GM23338 (cell line): ENCODE measurements around the gene DRD2. TPM values are rescaled to one million over a fixed set of nuclear protein-coding genes. Genes with fewer than 3 reads are reported as not detected.

Source experiments
- ATAC-seq: fragments of 200-7000 bp; cut with Tn5 transposase; 3 replicates; pipeline ENCODE4 v1.9.1; 2020
- DNase-seq: peaks from one replicate; pipeline ENCODE4 v3.0.0-alpha.2; 2015; ENCODE audit warnings: low spot score
- H2AFZ ChIP-seq: fragments of 200-600 bp; sonication (generic); 2 replicates; pipeline ENCODE4 v1.8.0; 2016; ENCODE audit warnings: antibody characterized with exemption, mild to moderate bottlenecking, moderate library complexity
- H3F3A ChIP-seq: fragments of 200-600 bp; sonication (generic); replicated peaks from 2 replicates; pipeline ENCODE4 v1.8.0; 2017; ENCODE audit warnings: antibody characterized with exemption, mixed run types, low read depth
- H3K27ac ChIP-seq: fragments of 200-600 bp; sonication (generic); 2 replicates; pipeline ENCODE4 v1.6.1; 2016; ENCODE audit warnings: low read depth
- H3K27me3 ChIP-seq: fragments of 200-600 bp; sonication (generic); 2 replicates; pipeline ENCODE4 v1.8.0; 2016; ENCODE audit warnings: mild to moderate bottlenecking, mixed run types, moderate library complexity; ENCODE audit not compliant: insufficient read depth
- H3K36me3 ChIP-seq: fragments of 200-600 bp; sonication (generic); 2 replicates; pipeline ENCODE4 v1.8.0; 2016; ENCODE audit warnings: mild to moderate bottlenecking; ENCODE audit not compliant: insufficient read depth
- H3K4me1 ChIP-seq: fragments of 200-600 bp; sonication (generic); 2 replicates; pipeline ENCODE4 v1.8.0; 2016; ENCODE audit warnings: mild to moderate bottlenecking, moderate library complexity; ENCODE audit not compliant: insufficient read depth
- H3K4me2 ChIP-seq: fragments of 200-600 bp; sonication (generic); 2 replicates; pipeline ENCODE4 v1.7.1; 2017; ENCODE audit warnings: mixed run types
- H3K4me3 ChIP-seq: fragments of 200-600 bp; sonication (generic); 2 replicates; pipeline ENCODE4 v1.6.1; 2016; ENCODE audit warnings: mixed run types
- H3K79me2 ChIP-seq: fragments of 200-600 bp; sonication (generic); replicated peaks from 2 replicates; pipeline ENCODE4 v1.8.0; 2017; ENCODE audit warnings: mild to moderate bottlenecking; ENCODE audit not compliant: insufficient read depth
- H3K9me2 ChIP-seq: fragments of 200-600 bp; sonication (generic); 2 replicates; pipeline ENCODE4 v1.8.0; 2017; ENCODE audit not compliant: insufficient read depth
- H4K20me1 ChIP-seq: fragments of 200-600 bp; sonication (generic); replicated peaks from 2 replicates; pipeline ENCODE4 v1.8.0; 2017; ENCODE audit warnings: mild to moderate bottlenecking; ENCODE audit not compliant: insufficient read depth
- H3K27ac Mint-ChIP-seq: 2 replicates; pipeline ENCODE4 v1.8.0; 2020; ENCODE audit warnings: inconsistent platforms, mild to moderate bottlenecking, moderate library complexity, mixed read lengths
- H3K27me3 Mint-ChIP-seq: 3 replicates; pipeline ENCODE4 v1.8.0; 2022; ENCODE audit warnings: low read depth, mild to moderate bottlenecking, moderate library complexity, mixed read lengths, inconsistent platforms; ENCODE audit not compliant: insufficient read depth, poor library complexity
- H3K36me3 Mint-ChIP-seq: 3 replicates; pipeline ENCODE4 v1.8.0; 2021; ENCODE audit warnings: low read depth, mild to moderate bottlenecking, inconsistent platforms, moderate library complexity, mixed read lengths
- H3K4me1 Mint-ChIP-seq: 3 replicates; pipeline ENCODE4 v1.8.0; 2020; ENCODE audit warnings: mild to moderate bottlenecking, inconsistent platforms, mixed read lengths
- H3K4me3 Mint-ChIP-seq: 3 replicates; pipeline ENCODE4 v1.8.0; 2021; ENCODE audit warnings: moderate library complexity, mild to moderate bottlenecking, inconsistent platforms, mixed read lengths
- H3K9me3 Mint-ChIP-seq: 3 replicates; pipeline ENCODE4 v1.8.0; 2020; ENCODE audit warnings: moderate library complexity, mild to moderate bottlenecking, inconsistent platforms, mixed read lengths
- CREB1 ChIP-seq: fragments of 250-450 bp; sonication (Bioruptor Pico); IDR thresholded peaks from 2 replicates; pipeline ENCODE4 v1.5.0; 2020; ENCODE audit warnings: low read depth, mild to moderate bottlenecking, moderate library complexity
- CTCF ChIP-seq, 2 experiments: fragments of 200-600 bp in 1 of 2; sonication (generic) in 1 of 2; conservative IDR thresholded peaks; 2 replicates each; pipeline versions ENCODE4 v1.5.1 to v1.6.1; 2016 to 2017; ENCODE audit warnings: antibody characterized with exemption in 2 of 2, low read depth in 2 of 2, mild to moderate bottlenecking in 2 of 2, moderate library complexity in 1 of 2
- ETS1 ChIP-seq: IDR thresholded peaks from 2 replicates; pipeline ENCODE4 v1.6.1; 2016; ENCODE audit warnings: antibody characterized with exemption
- EZH2 ChIP-seq: fragments of 200-600 bp; sonication (generic); IDR thresholded peaks from one replicate; pipeline ENCODE4 v1.8.0; 2017; ENCODE audit warnings: antibody characterized with exemption, mild to moderate bottlenecking, low read depth; ENCODE audit not compliant: unreplicated experiment
- EZH2phosphoT487 ChIP-seq: fragments of 200-600 bp; sonication (generic); IDR thresholded peaks from one replicate; pipeline ENCODE4 v1.8.1; 2018; ENCODE audit warnings: antibody characterized with exemption; ENCODE audit not compliant: unreplicated experiment
- JUNB ChIP-seq: IDR thresholded peaks from one replicate; pipeline ENCODE4 v1.6.1; 2016; ENCODE audit warnings: antibody characterized with exemption; ENCODE audit not compliant: unreplicated experiment
- NANOG ChIP-seq: IDR thresholded peaks from 2 replicates; pipeline ENCODE4 v1.6.1; 2016; ENCODE audit warnings: antibody characterized with exemption, borderline replicate concordance
- POLR2AphosphoS5 ChIP-seq: IDR thresholded peaks from 2 replicates; pipeline ENCODE4 v1.6.1; 2016; ENCODE audit warnings: antibody characterized with exemption, low read depth
- REST ChIP-seq: IDR thresholded peaks from one replicate; pipeline ENCODE4 v1.6.1; 2018; ENCODE audit warnings: antibody characterized with exemption; ENCODE audit not compliant: unreplicated experiment
- STAT1 ChIP-seq: IDR thresholded peaks from one replicate; pipeline ENCODE4 v1.6.1; 2016; ENCODE audit warnings: antibody characterized with exemption; ENCODE audit not compliant: unreplicated experiment
- ZNF114 ChIP-seq: fragments of 250-450 bp; sonication (Bioruptor Pico); IDR thresholded peaks from 2 replicates; pipeline ENCODE4 v1.5.0; 2020; ENCODE audit warnings: mild to moderate bottlenecking, moderate library complexity
- ZNF331 ChIP-seq: fragments of 250-450 bp; sonication (Bioruptor Pico); IDR thresholded peaks from 2 replicates; pipeline ENCODE4 v1.5.0; 2020; ENCODE audit warnings: low read depth, mild to moderate bottlenecking, moderate library complexity
- ZNF462 ChIP-seq: fragments of 250-450 bp; sonication (Bioruptor Pico); IDR thresholded peaks from 2 replicates; pipeline ENCODE4 v1.5.0; 2020; ENCODE audit warnings: mild to moderate bottlenecking, moderate library complexity
- polyA plus RNA-seq: library from polyadenylated mRNA; unstranded; fragments of >200 nt; fragmentation: Nextera tagmentation; extraction: Ambion mirVana; gene quantifications from 2 replicates; pipeline ENCODE4 v1.2.1, GENCODE V29; 2016
- total RNA-seq: library from RNA; depleted of rRNA; stranded (reverse); fragments of >200 nt; shearing (Covaris generic); gene quantifications from 2 replicates; pipeline ENCODE4 v1.2.3, GENCODE V29; 2014

The DRD2 gene
- total and polyA plus RNA-seq, 2 experiments from 2014 or later = 0.21 to 0.66 TPM

GRCh38 chr11:113411536-113411935 is 63.7 kb downstream of the DRD2 start:
- H3K9me2 ChIP-seq = no peaks in the 10 kb centered on the region
- TF ChIP-seq EZH2phosphoT487 (no peak), ZNF331 (CRISPR knock-in tag) (no peak), CTCF (conservative IDR thresholded peaks at IDR 0.05; ENCODE audit: low read depth in 2 of 2) (no peak), CREB1 (CRISPR knock-in tag) (no peak), POLR2AphosphoS5 (no peak), STAT1 (no peak), NANOG (no peak), ETS1 (no peak), REST (no peak), EZH2 (no peak), ZNF462 (no peak), JUNB (no peak), ZNF114 (CRISPR knock-in tag) (no peak)
- H3K79me2 ChIP-seq = no peaks in the 10 kb centered on the region
- no peaks in the 10 kb centered on the region; the same call in 2 of the 3 replicates for H3K36me3 Mint-ChIP-seq
- ATAC-seq = no peak
- H3K27me3 Mint-ChIP-seq = peaks cover 8% of the 10 kb centered on the region
- H3K4me1 ChIP-seq = no peaks in the 10 kb centered on the region
- H2AFZ ChIP-seq = no peak overlapping the region
- H3K9me3 Mint-ChIP-seq = no peaks in the 10 kb centered on the region; the same call in 2 of the 3 replicates
- H3K27ac ChIP-seq = no peak overlapping the region
- H3K36me3 ChIP-seq = no peaks in the 10 kb centered on the region
- no peaks in the 10 kb centered on the region for H3K4me1 Mint-ChIP-seq
- H3K4me3 Mint-ChIP-seq = no peak overlapping the region
- no peak for DNase-seq
- H4K20me1 ChIP-seq = no peaks in the 10 kb centered on the region
- no peak overlapping the region for H3K4me2 ChIP-seq
- H3F3A ChIP-seq = no peaks in the 10 kb centered on the region
- H3K4me3 ChIP-seq = no peak overlapping the region
- no peaks in the 10 kb centered on the region for H3K27me3 ChIP-seq
- no peak overlapping the region for H3K27ac Mint-ChIP-seq
